Lower lobe of right lung (tissue), 2 donors: ENCODE measurements around the gene FITM2. TPM values are rescaled to one million over a fixed set of nuclear protein-coding genes. Genes with fewer than 3 reads are reported as not detected.

ENCODE experiments used
- ATAC-seq, 2 donors: fragments of 200-7000 bp; cut with Tn5 transposase; one replicate each; pipeline ENCODE4 v1.9.1; 2020 to 2022; ENCODE audit warnings: mild to moderate bottlenecking in 2 of 2, moderate library complexity in 2 of 2
- DNase-seq: peaks from one replicate; pipeline ENCODE4 v3.0.0-alpha.2; 2020
- H3K27ac ChIP-seq: fragments of 200-600 bp; one replicate; pipeline ENCODE4 v1.8.0; 2022
- H3K27me3 ChIP-seq: fragments of 200-600 bp; one replicate; pipeline ENCODE4 v1.8.0; 2022; ENCODE audit warnings: low read depth
- H3K36me3 ChIP-seq: fragments of 200-600 bp; one replicate; pipeline ENCODE4 v1.8.0; 2022; ENCODE audit warnings: mild to moderate bottlenecking
- H3K4me1 ChIP-seq: fragments of 200-600 bp; one replicate; pipeline ENCODE4 v1.8.0; 2022
- H3K4me3 ChIP-seq: fragments of 200-600 bp; one replicate; pipeline ENCODE4 v1.8.0; 2022; ENCODE audit warnings: mild to moderate bottlenecking
- H3K9me3 ChIP-seq: fragments of 200-600 bp; one replicate; pipeline ENCODE4 v1.8.0; 2022
- CTCF ChIP-seq: fragments of 200-600 bp; IDR thresholded peaks from one replicate; pipeline ENCODE4 v1.8.0; 2022; ENCODE audit warnings: antibody characterized with exemption, mild to moderate bottlenecking
- intact Hi-C: fragments of 100-400 bp; cut with DNase I; formaldehyde crosslinking; loops from one replicate; pipeline ENCODE4 v1.11.0; 2022
- total RNA-seq: library from RNA; stranded (reverse); fragmentation: NEBNext Ultra II Directional; extraction: Animal tissue kit (Norgen Biotek cat#: 25700); gene quantifications from one replicate; pipeline ENCODE4 v1.2.1, GENCODE V29; 2021
- donor health status: DM: no; HTN: yes; CAD: no; lungs with severe emphysema.

FITM2 gene
- total RNA-seq, 1 donor from 2014 or later, result 9.3 TPM

- intact Hi-C loops, result no loop called here
These were observed 45.3 kb upstream of the FITM2 start for GRCh38 chr20:44356353-44356723.

DNA sequence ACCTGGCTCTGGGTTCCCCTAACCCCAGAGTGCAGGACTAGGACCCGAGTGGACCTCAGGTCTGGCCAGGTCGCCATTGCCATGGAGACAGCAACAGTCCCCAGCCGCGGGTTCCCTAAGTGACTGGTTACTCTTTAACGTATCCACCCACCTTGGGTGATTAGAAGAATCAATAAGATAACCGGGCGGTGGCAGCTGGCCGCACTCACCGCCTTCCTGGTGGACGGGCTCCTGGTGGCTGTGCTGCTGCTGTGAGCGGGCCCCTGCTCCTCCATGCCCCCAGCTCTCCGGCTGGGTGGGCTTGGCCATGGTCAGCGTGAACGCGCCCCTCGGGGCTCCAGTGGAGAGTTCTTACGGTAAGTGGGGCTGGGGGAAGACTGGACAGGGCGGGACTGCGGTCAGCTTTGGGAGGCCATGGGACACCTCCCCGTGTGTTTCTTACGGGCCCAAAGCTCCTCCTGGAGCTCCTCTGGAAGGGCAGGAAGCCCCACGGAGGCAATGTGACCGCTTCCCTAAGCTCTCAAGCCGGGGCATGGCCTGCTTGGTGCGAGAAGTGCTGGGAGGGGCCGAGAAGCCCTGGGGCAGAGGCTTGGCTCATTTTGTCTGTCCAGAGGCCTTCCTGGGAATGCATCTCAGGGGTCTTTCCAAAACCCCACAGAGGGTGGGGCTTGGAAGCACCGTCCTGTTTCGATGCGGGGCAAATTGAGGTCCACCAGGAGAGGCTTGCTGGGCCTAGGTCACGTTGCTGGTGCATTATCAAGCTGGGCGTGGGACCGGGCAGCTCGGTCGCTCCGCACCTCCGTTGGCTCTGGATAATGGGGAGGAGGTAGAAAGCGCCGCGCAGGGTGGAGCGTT lies 44.7 kb upstream of the FITM2 start, which contains the start of gene HNF4A:
Gene HNF4A, plus strand, starts transcription at position 202 of the 855 bp plus-strand sequence. Its CDS starts 106 bp downstream, at position 308.
- H3K4me3 ChIP-seq, result no peak within 1 kb of the TSS
- no peaks in the 10 kb centered on the region for H3K27me3 ChIP-seq
- intact Hi-C loops, result no loop called here
- H3K27ac ChIP-seq, result no peak within 1 kb of the TSS
- H3K4me1 ChIP-seq, result peaks cover 6% of the 10 kb centered on the region
- ATAC-seq, result no peak
- DNase-seq, result no peak
- TF ChIP-seq CTCF, result no peak
- no peaks in the 10 kb centered on the region for H3K9me3 ChIP-seq
- H3K36me3 ChIP-seq, result no peaks in the 10 kb centered on the region

More at GRCh38 chr20:44356353-44356723, 45.3 kb upstream of the FITM2 start:
- DNase-seq, result no peak
- no peaks in the 10 kb centered on the region for H3K36me3 ChIP-seq
- peaks cover 6% of the 10 kb centered on the region for H3K4me1 ChIP-seq
- H3K9me3 ChIP-seq, result no peaks in the 10 kb centered on the region
- no peak for ATAC-seq
- no peaks in the 10 kb centered on the region for H3K27me3 ChIP-seq
- H3K27ac ChIP-seq, result no peak overlapping the region
- TF ChIP-seq CTCF, result no peak
- no peak overlapping the region for H3K4me3 ChIP-seq

DNA sequence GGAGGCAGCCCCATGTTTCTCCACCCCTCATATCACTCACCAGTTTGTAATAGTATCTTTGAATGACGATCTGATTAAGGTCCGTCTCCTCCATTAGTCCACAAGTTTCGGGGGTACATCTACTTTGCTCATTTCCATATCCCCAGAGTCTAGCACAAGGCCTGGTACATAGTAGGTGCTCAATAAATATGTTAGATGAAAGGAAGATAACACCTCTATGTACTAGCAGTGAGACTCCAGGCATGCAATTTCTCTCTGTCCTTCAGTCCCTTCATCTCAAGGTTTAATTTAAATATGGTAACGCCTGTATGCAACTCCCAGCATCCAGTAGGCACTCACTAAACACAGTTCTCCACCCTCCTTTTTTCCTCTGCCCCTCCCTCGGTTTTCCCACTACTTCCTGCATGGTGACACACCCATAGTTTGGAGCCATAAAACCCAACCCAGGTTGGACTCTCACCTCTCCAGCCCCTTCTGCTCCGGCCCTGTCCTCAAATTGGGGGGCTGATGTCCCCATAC lies 44.0 kb upstream of the FITM2 start:
- intact Hi-C loops, result no loop called here
- no peaks in the 10 kb centered on the region for H3K9me3 ChIP-seq
- DNase-seq (no peak), ATAC-seq (no peak)
- H3K36me3 ChIP-seq, result no peaks in the 10 kb centered on the region
- no peak overlapping the region for H3K27ac ChIP-seq
- peaks cover 6% of the 10 kb centered on the region for H3K4me1 ChIP-seq
- H3K4me3 ChIP-seq, result no peak overlapping the region
- no peaks in the 10 kb centered on the region for H3K27me3 ChIP-seq
- TF ChIP-seq CTCF, result no peak

DNA sequence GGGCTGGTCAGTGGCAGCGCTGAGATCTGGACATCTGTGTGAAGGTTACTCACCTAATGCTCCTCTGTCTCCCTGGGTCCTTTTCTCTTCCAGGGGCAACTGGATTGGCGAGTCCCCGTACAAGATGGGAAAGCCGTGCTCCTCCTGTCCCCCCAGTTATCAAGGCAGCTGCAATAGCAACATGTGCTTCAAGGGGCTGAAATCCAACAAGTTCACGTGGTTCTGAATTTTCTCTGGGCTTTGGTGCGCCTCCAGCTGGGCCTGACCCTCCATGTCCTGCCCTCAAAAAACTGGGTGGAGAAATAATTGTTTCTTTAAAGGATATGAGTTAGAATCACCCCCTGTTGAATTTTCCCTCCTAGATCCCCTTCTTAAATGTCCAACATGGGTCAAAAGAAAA lies 39.6 kb upstream of the FITM2 start:
- Histone ChIP-seq H3K4me1 (no peaks in the 10 kb centered on the region), H3K9me3 (no peaks in the 10 kb centered on the region), H3K27me3 (no peaks in the 10 kb centered on the region), H3K36me3 (no peaks in the 10 kb centered on the region), H3K27ac (no peak overlapping the region), H3K4me3 (no peak overlapping the region)
- TF ChIP-seq CTCF, result no peak
- no peak for DNase-seq
- no peak for ATAC-seq
- intact Hi-C loops, result no loop called here

- H3K27ac ChIP-seq, result no peak overlapping the region
- no peak overlapping the region for H3K4me3 ChIP-seq
- intact Hi-C loops, result no loop called here
- DNase-seq (no peak), ATAC-seq (no peak)
- no peaks in the 10 kb centered on the region for H3K27me3 ChIP-seq
- TF ChIP-seq CTCF, result no peak
- H3K4me1 ChIP-seq, result no peaks in the 10 kb centered on the region
- no peaks in the 10 kb centered on the region for H3K36me3 ChIP-seq
- H3K9me3 ChIP-seq, result no peaks in the 10 kb centered on the region
These were observed 38.3 kb upstream of the FITM2 start for GRCh38 chr20:44349349-44349748.
